Measurements from ENCODE around the gene FMN2. TPM values are rescaled to one million over a fixed set of nuclear protein-coding genes. Genes with fewer than 3 reads are reported as not detected.

The FMN2 gene
- total RNA-seq, 1 experiment from 2014 or later, result 5.3 TPM

DNA sequence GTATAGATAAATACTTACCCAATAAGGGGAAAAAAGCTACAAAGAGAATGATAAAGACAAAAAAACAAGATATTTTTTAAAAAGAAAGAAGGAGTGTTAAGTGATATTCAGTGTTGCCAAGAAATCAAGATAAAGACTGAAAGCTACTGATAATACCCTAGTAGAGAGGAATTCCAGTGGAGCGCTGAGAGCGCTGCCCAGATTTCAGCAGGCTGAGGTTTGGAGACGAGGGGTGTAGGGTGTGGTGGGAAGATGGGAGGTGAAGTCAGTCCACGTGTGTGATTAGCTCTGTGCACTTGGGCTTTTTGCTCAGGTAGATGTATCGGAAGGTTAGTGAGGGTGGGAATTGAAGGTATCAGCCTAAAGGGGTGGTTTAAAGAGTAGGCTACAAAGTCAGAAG, 47.8 kb downstream of the FMN2 start:
- intact Hi-C loops (cut with micrococcal nuclease), result no loop called here
- ChIA-PET CTCF (interaction anchor here (0.6 to 16.3 kb wide), 8 partner anchors 11 to 593 kb away, joined by 3 to 172 read pairs (median 4); no protein-coding TSS in a partner anchor), POLR2A (interaction anchor here (1.0 to 1.8 kb wide), 2 partner anchors 11 to 19 kb away, joined by 3 read pairs; no protein-coding TSS in a partner anchor)
- no peaks in the 10 kb centered on the region for H3K36me3 Mint-ChIP-seq (ENCODE audit: insufficient read depth, unreplicated experiment)
- H3K4me1 Mint-ChIP-seq (ENCODE audit: insufficient read depth, unreplicated experiment), result no peaks in the 10 kb centered on the region
- H3K27me3 Mint-ChIP-seq (ENCODE audit: insufficient read depth, unreplicated experiment), result no peaks in the 10 kb centered on the region
- no peak overlapping the region for H3K27ac Mint-ChIP-seq (ENCODE audit: low read depth, unreplicated experiment)
- TF ChIP-seq, protein P1, sequence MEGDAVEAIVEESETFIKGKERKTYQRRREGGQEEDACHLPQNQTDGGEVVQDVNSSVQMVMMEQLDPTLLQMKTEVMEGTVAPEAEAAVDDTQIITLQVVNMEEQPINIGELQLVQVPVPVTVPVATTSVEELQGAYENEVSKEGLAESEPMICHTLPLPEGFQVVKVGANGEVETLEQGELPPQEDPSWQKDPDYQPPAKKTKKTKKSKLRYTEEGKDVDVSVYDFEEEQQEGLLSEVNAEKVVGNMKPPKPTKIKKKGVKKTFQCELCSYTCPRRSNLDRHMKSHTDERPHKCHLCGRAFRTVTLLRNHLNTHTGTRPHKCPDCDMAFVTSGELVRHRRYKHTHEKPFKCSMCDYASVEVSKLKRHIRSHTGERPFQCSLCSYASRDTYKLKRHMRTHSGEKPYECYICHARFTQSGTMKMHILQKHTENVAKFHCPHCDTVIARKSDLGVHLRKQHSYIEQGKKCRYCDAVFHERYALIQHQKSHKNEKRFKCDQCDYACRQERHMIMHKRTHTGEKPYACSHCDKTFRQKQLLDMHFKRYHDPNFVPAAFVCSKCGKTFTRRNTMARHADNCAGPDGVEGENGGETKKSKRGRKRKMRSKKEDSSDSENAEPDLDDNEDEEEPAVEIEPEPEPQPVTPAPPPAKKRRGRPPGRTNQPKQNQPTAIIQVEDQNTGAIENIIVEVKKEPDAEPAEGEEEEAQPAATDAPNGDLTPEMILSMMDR (IDR thresholded peaks at IDR 0.05; ENCODE audit: unreplicated experiment), result no peak
- no peak for DNase-seq (ENCODE audit: unreplicated experiment)
- no peaks in the 10 kb centered on the region for H3K9me3 Mint-ChIP-seq (ENCODE audit: unreplicated experiment)
- no peak overlapping the region for H3K4me3 Mint-ChIP-seq (ENCODE audit: unreplicated experiment)
- BruUV-seq (replicated peaks), result no TSS peak

DNA sequence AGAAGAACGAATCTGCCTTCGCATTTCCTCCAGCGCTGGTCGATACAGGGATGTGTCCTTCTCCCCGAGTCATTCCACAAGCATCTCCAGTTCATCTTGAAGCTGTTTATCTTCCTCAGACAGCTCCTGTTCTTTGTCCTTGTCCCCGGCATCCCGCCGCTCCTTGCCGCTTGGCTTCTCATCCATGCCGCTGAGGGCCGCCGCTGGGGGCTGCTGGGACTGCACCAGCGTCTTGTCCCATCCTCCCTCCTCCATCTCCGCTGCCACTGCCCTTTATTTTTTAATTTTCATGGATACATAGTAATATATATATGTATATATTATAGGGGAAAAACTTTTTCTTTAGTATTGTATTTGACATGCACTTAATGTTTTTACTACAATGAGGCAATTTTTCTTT, 53.4 kb downstream of the FMN2 start:
- H3K27ac Mint-ChIP-seq (ENCODE audit: low read depth, unreplicated experiment), result no peak overlapping the region
- no peaks in the 10 kb centered on the region for H3K9me3 Mint-ChIP-seq (ENCODE audit: unreplicated experiment)
- peaks cover 13% of the 10 kb centered on the region for H3K27me3 Mint-ChIP-seq (ENCODE audit: insufficient read depth, unreplicated experiment)
- no peaks in the 10 kb centered on the region for H3K4me1 Mint-ChIP-seq (ENCODE audit: insufficient read depth, unreplicated experiment)
- intact Hi-C loops (cut with micrococcal nuclease), result no loop called here
- BruUV-seq (replicated peaks), result no TSS peak
- no peak overlapping the region for H3K4me3 Mint-ChIP-seq (ENCODE audit: unreplicated experiment)
- CTCF ChIA-PET, result interaction anchor here (0.6 to 8.2 kb wide), 7 partner anchors 13 to 142 kb away, joined by 3 to 198 read pairs (median 4); no protein-coding TSS in a partner anchor
- TF ChIP-seq, protein P1 (IDR thresholded peaks at IDR 0.05; ENCODE audit: unreplicated experiment), result no peak
- POLR2A ChIA-PET, result no interaction called here
- no peak for DNase-seq (ENCODE audit: unreplicated experiment)
- no peaks in the 10 kb centered on the region for H3K36me3 Mint-ChIP-seq (ENCODE audit: insufficient read depth, unreplicated experiment)

DNA sequence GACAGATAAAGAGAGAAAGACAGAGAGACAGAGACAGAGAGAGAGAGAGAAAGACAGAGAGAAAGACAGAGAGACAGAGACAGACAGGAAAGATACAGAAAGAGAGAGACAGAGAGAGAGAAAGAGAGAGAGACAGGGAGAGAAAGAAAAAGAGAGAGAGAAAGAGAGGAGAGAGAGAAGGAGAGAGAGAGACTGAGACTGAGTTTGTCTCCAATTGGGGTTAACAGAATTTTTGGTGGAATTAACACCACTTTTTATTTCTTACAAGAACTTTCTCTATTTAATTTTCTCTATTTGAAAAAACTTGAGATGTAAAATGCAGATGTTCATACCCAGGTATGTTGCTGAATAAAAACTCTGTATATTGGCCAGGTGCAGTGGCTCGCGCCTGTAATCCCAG, 56.6 kb downstream of the FMN2 start:
- no peak for DNase-seq (ENCODE audit: unreplicated experiment)
- no peaks in the 10 kb centered on the region for H3K36me3 Mint-ChIP-seq (ENCODE audit: insufficient read depth, unreplicated experiment)
- CTCF ChIA-PET, result interaction anchor here (0.6 to 8.2 kb wide), 10 partner anchors 10 to 811 kb away, joined by 3 to 198 read pairs (median 6); no protein-coding TSS in a partner anchor
- no peaks in the 10 kb centered on the region for H3K4me1 Mint-ChIP-seq (ENCODE audit: insufficient read depth, unreplicated experiment)
- H3K27ac Mint-ChIP-seq (ENCODE audit: low read depth, unreplicated experiment), result no peak overlapping the region
- POLR2A ChIA-PET, result no interaction called here
- H3K4me3 Mint-ChIP-seq (ENCODE audit: unreplicated experiment), result no peak overlapping the region
- TF ChIP-seq, protein P1 (IDR thresholded peaks at IDR 0.05; ENCODE audit: unreplicated experiment), result no peak
- BruUV-seq (replicated peaks), result no TSS peak
- intact Hi-C loops (cut with micrococcal nuclease), result loop anchor here (2.0 kb wide), 1 partner anchor 198 kb away; no protein-coding TSS in a partner anchor
- H3K27me3 Mint-ChIP-seq (ENCODE audit: insufficient read depth, unreplicated experiment), result peaks cover 13% of the 10 kb centered on the region
- no peaks in the 10 kb centered on the region for H3K9me3 Mint-ChIP-seq (ENCODE audit: unreplicated experiment)

DNA sequence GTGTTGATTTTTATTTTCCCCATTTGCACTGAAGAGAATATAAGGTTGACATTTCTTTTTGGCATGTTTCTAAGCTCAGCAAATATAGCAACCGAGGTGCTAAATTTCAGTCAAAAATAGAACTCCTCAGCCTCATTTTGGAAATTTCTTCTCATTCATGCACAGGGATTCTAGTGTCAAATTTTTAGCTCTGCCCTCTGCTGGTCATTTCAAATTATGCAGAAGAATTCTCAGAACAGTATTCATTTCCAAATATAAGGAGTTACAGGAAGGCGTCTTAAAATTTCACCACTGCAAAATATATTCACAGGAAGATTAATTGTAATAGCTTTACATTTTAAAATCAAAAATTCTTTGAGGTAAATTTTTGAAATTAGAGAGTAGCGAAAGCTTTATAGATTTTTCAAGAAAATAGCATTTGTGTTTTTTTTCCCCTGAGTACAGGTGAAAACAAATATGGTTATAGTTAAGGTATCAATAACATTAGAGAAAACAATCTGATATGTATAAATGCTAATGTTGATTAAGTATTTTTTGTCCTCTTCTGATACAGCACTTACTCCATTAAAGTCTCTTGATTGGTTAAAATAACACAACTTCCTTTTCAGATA, 57.9 kb downstream of the FMN2 start:
- TF ChIP-seq, protein P1 (IDR thresholded peaks at IDR 0.05; ENCODE audit: unreplicated experiment), result peak; percentile 86
- peak; percentile 75 for DNase-seq (ENCODE audit: unreplicated experiment)
- H3K4me1 Mint-ChIP-seq (ENCODE audit: insufficient read depth, unreplicated experiment), result no peaks in the 10 kb centered on the region
- BruUV-seq (replicated peaks), result no TSS peak
- peaks cover 13% of the 10 kb centered on the region for H3K27me3 Mint-ChIP-seq (ENCODE audit: insufficient read depth, unreplicated experiment)
- H3K36me3 Mint-ChIP-seq (ENCODE audit: insufficient read depth, unreplicated experiment), result no peaks in the 10 kb centered on the region
- H3K4me3 Mint-ChIP-seq (ENCODE audit: unreplicated experiment), result no peak overlapping the region
- no peak overlapping the region for H3K27ac Mint-ChIP-seq (ENCODE audit: low read depth, unreplicated experiment)
- POLR2A ChIA-PET, result interaction anchor here (0.7 to 2.0 kb wide), 5 partner anchors 9 to 634 kb away, joined by 3 to 5 read pairs (median 3); no protein-coding TSS in a partner anchor
- no peaks in the 10 kb centered on the region for H3K9me3 Mint-ChIP-seq (ENCODE audit: unreplicated experiment)
- CTCF ChIA-PET, result interaction anchor here (0.5 to 8.2 kb wide), 86 partner anchors 9 to 1336 kb away, joined by 3 to 198 read pairs (median 4); partner anchors contain the start of gene FMN2
- intact Hi-C loops (cut with micrococcal nuclease), result loop anchor here (1.0 to 2.0 kb wide), 2 partner anchors 122 to 199 kb away; no protein-coding TSS in a partner anchor
